ENCODE data around the gene GPR137C. TPM values are rescaled to one million over a fixed set of nuclear protein-coding genes. Genes with fewer than 3 reads are reported as not detected.

The GPR137C gene
- total RNA-seq, 1 experiment from 2014 or later = 4.3 TPM

DNA sequence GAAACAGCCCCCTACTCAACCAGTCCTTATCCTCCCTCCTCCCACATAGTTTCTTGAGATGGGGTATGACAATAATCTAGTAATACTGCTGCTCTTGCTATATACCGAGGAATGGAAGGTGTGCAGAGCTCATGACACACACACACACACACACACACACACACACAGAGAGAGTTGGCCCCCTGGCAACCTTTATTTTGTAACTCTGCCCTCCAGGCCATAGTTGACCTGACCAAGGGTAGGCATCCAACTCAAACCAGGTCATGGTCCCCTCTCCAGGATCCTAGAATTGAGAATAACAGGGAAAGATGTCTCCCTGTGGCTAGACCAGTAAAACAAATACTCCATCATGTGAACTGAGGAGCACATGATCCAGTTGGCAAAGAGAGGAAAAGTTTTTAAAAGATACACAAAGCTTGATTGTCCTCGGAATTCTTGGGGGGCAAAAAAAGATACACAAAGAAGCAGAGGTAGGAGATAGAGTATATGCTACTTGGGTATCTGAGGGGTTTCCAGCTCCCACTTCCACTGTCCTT, 131.4 kb downstream of the GPR137C start:
- H2BK12ac ChIP-seq (ENCODE audit: insufficient read length, low read depth, low read length) = no peak overlapping the region
- no peaks in the 10 kb centered on the region for H3K79me1 ChIP-seq (ENCODE audit: insufficient read depth, low read depth, low read length, poor library complexity, severe bottlenecking)
- no peak overlapping the region for H2AFZ ChIP-seq (ENCODE audit: low read length)
- no peak overlapping the region for H3K18ac ChIP-seq (ENCODE audit: insufficient read length, low read depth, low read length)
- no peak for DNase-seq
- H2BK15ac ChIP-seq (ENCODE audit: low read depth, low read length) = no peak overlapping the region
- no CpG with 5 or more reads among the region's 2 CpGs for WGBS (ENCODE audit: extremely low coverage, insufficient read length, low lambda C conversion rate)
- no peak overlapping the region for H2BK120ac ChIP-seq (ENCODE audit: low read depth, low read length, poor library complexity, severe bottlenecking)
- H3K79me2 ChIP-seq (ENCODE audit: insufficient read depth, low read length) = no peaks in the 10 kb centered on the region; the same call in 1 of the 2 replicates
- no peak overlapping the region for H3K27ac ChIP-seq (ENCODE audit: insufficient read length, low read depth, low read length)
- H3K27me3 Mint-ChIP-seq (ENCODE audit: low read depth) = no peaks in the 10 kb centered on the region
- peaks cover 0 to 2% (median 0%) of the 10 kb centered on the region in 3 experiments; a peak in 2 of 7 replicates for H3K36me3 Mint-ChIP-seq (ENCODE audit: insufficient read depth in 1 of 3, low read depth in 3 of 3)
- no peak overlapping the region for H3T11ph ChIP-seq (ENCODE audit: low read length)
- no peak overlapping the region for H4K8ac ChIP-seq (replicated peaks; ENCODE audit: insufficient read length, low read depth, low read length)
- no peak overlapping the region for H3K56ac ChIP-seq (ENCODE audit: insufficient read length, low read depth, low read length)
- H3K4me3 Mint-ChIP-seq = no peak overlapping the region
- H3K23me2 ChIP-seq (ENCODE audit: insufficient read length, low read depth, low read length, poor library complexity, severe bottlenecking) = no peaks in the 10 kb centered on the region
- H3K4ac ChIP-seq (ENCODE audit: low read depth, low read length) = no peak overlapping the region
- H2AK5ac ChIP-seq (ENCODE audit: insufficient read length, low read length) = no peak overlapping the region
- H2BK5ac ChIP-seq (ENCODE audit: insufficient read length, low read length) = no peak overlapping the region
- H3K4me1 Mint-ChIP-seq = peaks cover 20 to 21% of the 10 kb centered on the region in 2 experiments
- H3K14ac ChIP-seq (ENCODE audit: insufficient read depth, low read length) = no peak overlapping the region
- no peaks in the 10 kb centered on the region for H3K27me3 ChIP-seq (ENCODE audit: insufficient read depth, low read length)
- no peak overlapping the region for H3K4me2 ChIP-seq (ENCODE audit: insufficient read depth, insufficient read length, low read length)
- H3K4me1 ChIP-seq (ENCODE audit: insufficient read depth, low read length) = peaks cover 2% of the 10 kb centered on the region; the same call in 1 of the 2 replicates
- H3K27ac Mint-ChIP-seq = peak overlapping the region in 1 of 3 experiments; percentile 10; a peak in 1 of 7 replicates
- no peak overlapping the region for H3K9ac ChIP-seq (ENCODE audit: extremely low read depth, insufficient read length, low read length)
- H4K5ac ChIP-seq (ENCODE audit: insufficient read length, low read depth, low read length) = no peak overlapping the region
- no peaks in the 10 kb centered on the region for H3K9me3 ChIP-seq (ENCODE audit: control insufficient read depth, low read depth, low read length)
- H2BK20ac ChIP-seq (ENCODE audit: low read depth, low read length, poor library complexity, severe bottlenecking) = peak overlapping the region; percentile 91
- no peak overlapping the region for H4K91ac ChIP-seq (ENCODE audit: insufficient read length, low read depth, low read length)
- H3K23ac ChIP-seq (ENCODE audit: insufficient read length, low read depth, low read length) = no peak overlapping the region
- TF ChIP-seq, protein P1, sequence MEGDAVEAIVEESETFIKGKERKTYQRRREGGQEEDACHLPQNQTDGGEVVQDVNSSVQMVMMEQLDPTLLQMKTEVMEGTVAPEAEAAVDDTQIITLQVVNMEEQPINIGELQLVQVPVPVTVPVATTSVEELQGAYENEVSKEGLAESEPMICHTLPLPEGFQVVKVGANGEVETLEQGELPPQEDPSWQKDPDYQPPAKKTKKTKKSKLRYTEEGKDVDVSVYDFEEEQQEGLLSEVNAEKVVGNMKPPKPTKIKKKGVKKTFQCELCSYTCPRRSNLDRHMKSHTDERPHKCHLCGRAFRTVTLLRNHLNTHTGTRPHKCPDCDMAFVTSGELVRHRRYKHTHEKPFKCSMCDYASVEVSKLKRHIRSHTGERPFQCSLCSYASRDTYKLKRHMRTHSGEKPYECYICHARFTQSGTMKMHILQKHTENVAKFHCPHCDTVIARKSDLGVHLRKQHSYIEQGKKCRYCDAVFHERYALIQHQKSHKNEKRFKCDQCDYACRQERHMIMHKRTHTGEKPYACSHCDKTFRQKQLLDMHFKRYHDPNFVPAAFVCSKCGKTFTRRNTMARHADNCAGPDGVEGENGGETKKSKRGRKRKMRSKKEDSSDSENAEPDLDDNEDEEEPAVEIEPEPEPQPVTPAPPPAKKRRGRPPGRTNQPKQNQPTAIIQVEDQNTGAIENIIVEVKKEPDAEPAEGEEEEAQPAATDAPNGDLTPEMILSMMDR (conservative IDR thresholded peaks at IDR 0.05) = no peak
- H3K9me3 Mint-ChIP-seq = no peaks in the 10 kb centered on the region
- no peaks in the 10 kb centered on the region for H4K20me1 ChIP-seq (ENCODE audit: control insufficient read depth, insufficient read depth, insufficient read length)

All from H9 (cell line).